ENCODE measurements around the gene SERPINC1.

SERPINC1 gene

DNA sequence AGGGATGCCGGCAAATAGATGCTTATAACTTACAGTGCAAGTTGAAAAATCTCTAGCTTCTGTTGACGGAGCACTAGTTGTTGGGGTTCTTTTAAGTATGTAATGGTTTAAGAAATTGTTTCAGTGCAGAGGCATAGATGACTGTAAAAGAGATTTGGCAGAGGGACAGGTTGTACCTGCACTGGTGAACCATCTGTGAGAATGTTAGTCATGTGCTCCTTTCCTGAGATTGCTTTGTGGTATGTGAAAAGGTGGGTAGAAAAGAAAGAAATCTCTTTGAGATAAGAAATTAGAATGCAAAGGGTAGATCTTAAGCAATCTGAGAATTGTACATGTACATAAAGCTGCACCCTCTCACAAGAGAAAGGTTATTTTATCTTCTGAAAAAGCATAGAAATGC, 29.5 kb downstream of the SERPINC1 start:
- TF ChIP-seq, protein P1, sequence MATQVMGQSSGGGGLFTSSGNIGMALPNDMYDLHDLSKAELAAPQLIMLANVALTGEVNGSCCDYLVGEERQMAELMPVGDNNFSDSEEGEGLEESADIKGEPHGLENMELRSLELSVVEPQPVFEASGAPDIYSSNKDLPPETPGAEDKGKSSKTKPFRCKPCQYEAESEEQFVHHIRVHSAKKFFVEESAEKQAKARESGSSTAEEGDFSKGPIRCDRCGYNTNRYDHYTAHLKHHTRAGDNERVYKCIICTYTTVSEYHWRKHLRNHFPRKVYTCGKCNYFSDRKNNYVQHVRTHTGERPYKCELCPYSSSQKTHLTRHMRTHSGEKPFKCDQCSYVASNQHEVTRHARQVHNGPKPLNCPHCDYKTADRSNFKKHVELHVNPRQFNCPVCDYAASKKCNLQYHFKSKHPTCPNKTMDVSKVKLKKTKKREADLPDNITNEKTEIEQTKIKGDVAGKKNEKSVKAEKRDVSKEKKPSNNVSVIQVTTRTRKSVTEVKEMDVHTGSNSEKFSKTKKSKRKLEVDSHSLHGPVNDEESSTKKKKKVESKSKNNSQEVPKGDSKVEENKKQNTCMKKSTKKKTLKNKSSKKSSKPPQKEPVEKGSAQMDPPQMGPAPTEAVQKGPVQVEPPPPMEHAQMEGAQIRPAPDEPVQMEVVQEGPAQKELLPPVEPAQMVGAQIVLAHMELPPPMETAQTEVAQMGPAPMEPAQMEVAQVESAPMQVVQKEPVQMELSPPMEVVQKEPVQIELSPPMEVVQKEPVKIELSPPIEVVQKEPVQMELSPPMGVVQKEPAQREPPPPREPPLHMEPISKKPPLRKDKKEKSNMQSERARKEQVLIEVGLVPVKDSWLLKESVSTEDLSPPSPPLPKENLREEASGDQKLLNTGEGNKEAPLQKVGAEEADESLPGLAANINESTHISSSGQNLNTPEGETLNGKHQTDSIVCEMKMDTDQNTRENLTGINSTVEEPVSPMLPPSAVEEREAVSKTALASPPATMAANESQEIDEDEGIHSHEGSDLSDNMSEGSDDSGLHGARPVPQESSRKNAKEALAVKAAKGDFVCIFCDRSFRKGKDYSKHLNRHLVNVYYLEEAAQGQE (IDR thresholded peaks at IDR 0.05; ENCODE audit: insufficient read depth in 1 of 2, low read depth in 2 of 2, low read length in 2 of 2), result no peak
- TF ChIP-seq POLR2AphosphoS5 (IDR thresholded peaks at IDR 0.05; ENCODE audit: low read depth, low read length) (no peak), SIN3A (IDR thresholded peaks at IDR 0.05; ENCODE audit: borderline replicate concordance, insufficient read depth, low read length) (no peak), FOXP2 (optimal IDR thresholded peaks at IDR 0.05; ENCODE audit: borderline replicate concordance, extremely low read depth, extremely low read length, insufficient read depth) (no peak), TAF1 (IDR thresholded peaks at IDR 0.05; ENCODE audit: borderline replicate concordance, insufficient read depth, low read length) (no peak)

DNA sequence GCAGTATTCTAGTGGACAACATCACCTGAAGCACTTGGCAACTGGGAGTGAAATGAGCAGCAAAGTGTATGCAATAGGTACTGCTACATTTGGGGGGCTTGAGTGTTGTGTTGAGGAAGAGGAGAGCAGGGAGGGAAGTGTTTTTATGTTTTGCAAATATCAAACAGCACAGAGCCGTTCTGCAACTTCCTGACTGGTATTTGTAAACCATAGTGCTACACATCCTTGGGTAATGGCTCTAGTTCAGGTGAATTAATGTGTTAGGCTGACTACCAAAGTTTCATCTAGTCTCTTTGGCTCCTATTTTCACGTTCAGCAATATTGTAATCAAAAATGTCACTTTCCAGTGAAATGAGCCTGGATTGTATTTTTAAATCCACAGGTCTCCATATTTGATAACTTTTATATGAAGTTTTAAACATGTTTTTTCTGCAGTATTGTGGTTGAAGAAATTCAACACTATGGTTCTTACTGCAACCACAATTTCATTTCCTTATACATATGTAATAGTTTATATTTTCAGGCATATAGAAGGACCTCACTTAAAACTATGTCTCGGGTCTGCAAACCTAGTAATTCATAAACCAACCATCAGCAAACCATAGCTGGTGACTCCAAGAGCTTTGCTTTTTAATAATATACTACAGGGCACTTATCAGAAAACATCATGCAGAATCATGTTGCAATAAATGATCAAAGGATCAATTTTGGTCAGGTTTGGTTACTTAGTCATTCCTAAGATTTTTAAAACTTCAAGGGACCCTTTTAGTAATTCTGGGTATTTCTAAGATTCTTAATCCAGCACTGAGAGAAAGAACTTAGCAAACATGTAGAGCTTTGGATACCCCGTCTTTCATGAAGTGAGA, 30.1 kb downstream of the SERPINC1 start:
- TF ChIP-seq SIN3A (IDR thresholded peaks at IDR 0.05; ENCODE audit: borderline replicate concordance, insufficient read depth, low read length), result no peak
- TF ChIP-seq FOXP2 (optimal IDR thresholded peaks at IDR 0.05; ENCODE audit: borderline replicate concordance, extremely low read depth, extremely low read length, insufficient read depth), result no peak
- TF ChIP-seq POLR2AphosphoS5 (IDR thresholded peaks at IDR 0.05; ENCODE audit: low read depth, low read length), result no peak
- TF ChIP-seq, protein P1 (IDR thresholded peaks at IDR 0.05; ENCODE audit: insufficient read depth in 1 of 2, low read depth in 2 of 2, low read length in 2 of 2), result no peak
- no peak for TF ChIP-seq TAF1 (IDR thresholded peaks at IDR 0.05; ENCODE audit: borderline replicate concordance, insufficient read depth, low read length)

DNA sequence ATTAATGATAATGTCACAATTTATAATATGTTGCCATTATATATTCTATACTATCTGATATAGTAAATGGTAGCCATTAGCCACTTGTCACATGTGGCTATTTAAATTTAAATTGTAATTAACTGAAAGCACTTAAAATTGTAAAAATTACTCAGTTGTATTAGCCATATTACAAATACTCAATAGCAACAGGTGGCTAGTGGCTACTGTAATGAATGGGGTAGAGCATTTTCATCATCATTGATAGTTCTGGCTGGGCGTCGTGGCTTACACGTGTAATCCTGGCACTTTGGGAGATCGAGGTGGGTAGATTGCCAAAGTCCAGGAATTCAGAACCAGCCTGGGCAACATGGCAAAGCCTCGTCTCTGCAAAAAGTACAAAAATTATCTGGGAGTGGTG, 32.4 kb downstream of the SERPINC1 start:
- TF ChIP-seq POLR2AphosphoS5 (IDR thresholded peaks at IDR 0.05; ENCODE audit: low read depth, low read length), result no peak
- TF ChIP-seq FOXP2 (optimal IDR thresholded peaks at IDR 0.05; ENCODE audit: borderline replicate concordance, extremely low read depth, extremely low read length, insufficient read depth), result no peak
- no peak for TF ChIP-seq TAF1 (IDR thresholded peaks at IDR 0.05; ENCODE audit: borderline replicate concordance, insufficient read depth, low read length)
- TF ChIP-seq, protein P1 (IDR thresholded peaks at IDR 0.05; ENCODE audit: insufficient read depth in 1 of 2, low read depth in 2 of 2, low read length in 2 of 2), result no peak
- no peak for TF ChIP-seq SIN3A (IDR thresholded peaks at IDR 0.05; ENCODE audit: borderline replicate concordance, insufficient read depth, low read length)

DNA sequence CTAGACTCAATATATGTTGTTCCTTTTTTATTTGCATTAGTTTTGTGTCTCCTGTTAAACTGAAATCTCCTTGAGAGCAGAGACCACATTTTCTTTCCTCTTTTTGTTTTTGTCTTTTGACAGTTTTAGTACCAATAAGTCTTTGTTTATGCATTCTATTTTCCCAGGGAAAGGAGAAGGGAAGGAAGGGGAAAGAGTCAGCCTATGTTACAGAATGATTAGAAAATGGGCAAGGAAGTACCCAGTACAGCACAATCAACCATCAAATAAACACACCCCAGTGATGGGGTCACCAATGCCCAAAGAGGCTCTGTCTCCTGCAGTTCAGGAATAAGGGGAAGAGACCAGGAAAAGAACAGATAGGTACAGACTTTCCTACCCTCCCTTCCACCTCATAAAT, 38.9 kb downstream of the SERPINC1 start:
- TF ChIP-seq FOXP2 (optimal IDR thresholded peaks at IDR 0.05; ENCODE audit: borderline replicate concordance, extremely low read depth, extremely low read length, insufficient read depth), result no peak
- TF ChIP-seq SIN3A (IDR thresholded peaks at IDR 0.05; ENCODE audit: borderline replicate concordance, insufficient read depth, low read length), result no peak
- TF ChIP-seq TAF1 (IDR thresholded peaks at IDR 0.05; ENCODE audit: borderline replicate concordance, insufficient read depth, low read length), result no peak
- TF ChIP-seq POLR2AphosphoS5 (IDR thresholded peaks at IDR 0.05; ENCODE audit: low read depth, low read length), result no peak
- TF ChIP-seq, protein P1 (IDR thresholded peaks at IDR 0.05; ENCODE audit: insufficient read depth in 1 of 2, low read depth in 2 of 2, low read length in 2 of 2), result no peak
